Measurements from ENCODE around the gene SANBR. TPM values are rescaled to one million over a fixed set of nuclear protein-coding genes. Genes with fewer than 3 reads are reported as not detected.
A peak's percentile ranks its signal among the peaks of the same experiment; 100 is the strongest.

SANBR gene
- total and polyA plus RNA-seq, 2 of the 13 experiments (the other 11 are each of a cell fraction or from before 2014, with no cell fraction given), result 9.8 to 20.9 TPM

DNA sequence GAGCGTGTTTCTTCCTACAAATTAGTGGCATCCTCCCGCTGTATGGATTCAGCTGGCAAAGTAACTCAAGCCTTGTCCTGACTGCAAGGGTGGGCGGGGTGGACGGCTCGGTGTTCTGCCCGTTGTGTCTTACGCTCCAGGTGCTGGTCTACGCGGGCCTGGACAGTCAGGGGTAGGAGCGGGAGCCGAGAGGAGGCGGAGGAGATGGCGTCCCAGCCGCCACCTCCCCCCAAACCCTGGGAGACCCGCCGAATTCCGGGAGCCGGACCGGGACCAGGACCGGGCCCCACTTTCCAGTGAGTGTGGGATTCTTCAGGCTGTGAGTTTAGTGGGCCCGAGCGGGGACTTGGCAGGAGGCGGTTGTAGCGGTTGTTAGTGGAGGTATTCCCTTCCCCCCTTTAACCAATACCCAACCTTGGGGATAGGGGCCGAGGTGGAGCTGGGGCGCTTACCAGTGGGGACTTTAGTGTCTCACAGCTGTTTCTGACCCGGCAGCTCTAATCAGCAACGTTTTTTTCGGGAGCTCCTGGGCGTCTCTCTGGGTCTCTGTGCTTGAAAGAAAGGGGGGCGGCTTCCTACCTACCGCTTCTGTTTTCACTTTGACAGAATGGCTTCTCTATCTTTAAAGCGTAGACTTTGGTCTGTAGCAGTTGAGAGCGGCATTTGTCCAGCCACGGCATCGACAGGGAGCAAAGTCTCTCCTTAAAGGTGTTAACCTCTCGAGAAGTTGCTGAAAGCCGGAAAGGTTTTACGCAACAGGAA is 47.9 kb upstream of the SANBR start, which contains the start of the genes PEX13 and PUS10 (continued):
- no peak for TF ChIP-seq NONO (IDR thresholded peaks at IDR 0.05)
- TF ChIP-seq NONO (CRISPR knock-in tag; conservative IDR thresholded peaks at IDR 0.05), result no peak; the same call in none of the 2 replicates
- peak; percentile 71 for TF ChIP-seq ZNF792 (CRISPR knock-in tag; IDR thresholded peaks at IDR 0.05)
- TF ChIP-seq, protein P1, sequence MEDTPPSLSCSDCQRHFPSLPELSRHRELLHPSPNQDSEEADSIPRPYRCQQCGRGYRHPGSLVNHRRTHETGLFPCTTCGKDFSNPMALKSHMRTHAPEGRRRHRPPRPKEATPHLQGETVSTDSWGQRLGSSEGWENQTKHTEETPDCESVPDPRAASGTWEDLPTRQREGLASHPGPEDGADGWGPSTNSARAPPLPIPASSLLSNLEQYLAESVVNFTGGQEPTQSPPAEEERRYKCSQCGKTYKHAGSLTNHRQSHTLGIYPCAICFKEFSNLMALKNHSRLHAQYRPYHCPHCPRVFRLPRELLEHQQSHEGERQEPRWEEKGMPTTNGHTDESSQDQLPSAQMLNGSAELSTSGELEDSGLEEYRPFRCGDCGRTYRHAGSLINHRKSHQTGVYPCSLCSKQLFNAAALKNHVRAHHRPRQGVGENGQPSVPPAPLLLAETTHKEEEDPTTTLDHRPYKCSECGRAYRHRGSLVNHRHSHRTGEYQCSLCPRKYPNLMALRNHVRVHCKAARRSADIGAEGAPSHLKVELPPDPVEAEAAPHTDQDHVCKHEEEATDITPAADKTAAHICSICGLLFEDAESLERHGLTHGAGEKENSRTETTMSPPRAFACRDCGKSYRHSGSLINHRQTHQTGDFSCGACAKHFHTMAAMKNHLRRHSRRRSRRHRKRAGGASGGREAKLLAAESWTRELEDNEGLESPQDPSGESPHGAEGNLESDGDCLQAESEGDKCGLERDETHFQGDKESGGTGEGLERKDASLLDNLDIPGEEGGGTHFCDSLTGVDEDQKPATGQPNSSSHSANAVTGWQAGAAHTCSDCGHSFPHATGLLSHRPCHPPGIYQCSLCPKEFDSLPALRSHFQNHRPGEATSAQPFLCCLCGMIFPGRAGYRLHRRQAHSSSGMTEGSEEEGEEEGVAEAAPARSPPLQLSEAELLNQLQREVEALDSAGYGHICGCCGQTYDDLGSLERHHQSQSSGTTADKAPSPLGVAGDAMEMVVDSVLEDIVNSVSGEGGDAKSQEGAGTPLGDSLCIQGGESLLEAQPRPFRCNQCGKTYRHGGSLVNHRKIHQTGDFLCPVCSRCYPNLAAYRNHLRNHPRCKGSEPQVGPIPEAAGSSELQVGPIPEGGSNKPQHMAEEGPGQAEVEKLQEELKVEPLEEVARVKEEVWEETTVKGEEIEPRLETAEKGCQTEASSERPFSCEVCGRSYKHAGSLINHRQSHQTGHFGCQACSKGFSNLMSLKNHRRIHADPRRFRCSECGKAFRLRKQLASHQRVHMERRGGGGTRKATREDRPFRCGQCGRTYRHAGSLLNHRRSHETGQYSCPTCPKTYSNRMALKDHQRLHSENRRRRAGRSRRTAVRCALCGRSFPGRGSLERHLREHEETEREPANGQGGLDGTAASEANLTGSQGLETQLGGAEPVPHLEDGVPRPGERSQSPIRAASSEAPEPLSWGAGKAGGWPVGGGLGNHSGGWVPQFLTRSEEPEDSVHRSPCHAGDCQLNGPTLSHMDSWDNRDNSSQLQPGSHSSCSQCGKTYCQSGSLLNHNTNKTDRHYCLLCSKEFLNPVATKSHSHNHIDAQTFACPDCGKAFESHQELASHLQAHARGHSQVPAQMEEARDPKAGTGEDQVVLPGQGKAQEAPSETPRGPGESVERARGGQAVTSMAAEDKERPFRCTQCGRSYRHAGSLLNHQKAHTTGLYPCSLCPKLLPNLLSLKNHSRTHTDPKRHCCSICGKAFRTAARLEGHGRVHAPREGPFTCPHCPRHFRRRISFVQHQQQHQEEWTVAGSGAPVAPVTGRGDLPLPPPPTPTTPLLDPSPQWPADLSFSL (CRISPR knock-in tag; IDR thresholded peaks at IDR 0.05), result peak; percentile 15; the same call in 1 of the 2 replicates
- TF ChIP-seq FLYWCH1 (CRISPR knock-in tag; IDR thresholded peaks at IDR 0.05), result no peak
- peak; percentile 38 for TF ChIP-seq ZSCAN21 (CRISPR knock-in tag; IDR thresholded peaks at IDR 0.05; ENCODE audit: borderline replicate concordance)
- TF ChIP-seq GATAD1 (CRISPR knock-in tag; IDR thresholded peaks at IDR 0.05), result peak; percentile 65; the same call in 1 of the 2 replicates
- TF ChIP-seq, protein P2, sequence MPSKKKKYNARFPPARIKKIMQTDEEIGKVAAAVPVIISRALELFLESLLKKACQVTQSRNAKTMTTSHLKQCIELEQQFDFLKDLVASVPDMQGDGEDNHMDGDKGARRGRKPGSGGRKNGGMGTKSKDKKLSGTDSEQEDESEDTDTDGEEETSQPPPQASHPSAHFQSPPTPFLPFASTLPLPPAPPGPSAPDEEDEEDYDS (CRISPR knock-in tag; IDR thresholded peaks at IDR 0.05), result no peak; the same call in 1 of the 2 replicates
- TF ChIP-seq, protein P3, sequence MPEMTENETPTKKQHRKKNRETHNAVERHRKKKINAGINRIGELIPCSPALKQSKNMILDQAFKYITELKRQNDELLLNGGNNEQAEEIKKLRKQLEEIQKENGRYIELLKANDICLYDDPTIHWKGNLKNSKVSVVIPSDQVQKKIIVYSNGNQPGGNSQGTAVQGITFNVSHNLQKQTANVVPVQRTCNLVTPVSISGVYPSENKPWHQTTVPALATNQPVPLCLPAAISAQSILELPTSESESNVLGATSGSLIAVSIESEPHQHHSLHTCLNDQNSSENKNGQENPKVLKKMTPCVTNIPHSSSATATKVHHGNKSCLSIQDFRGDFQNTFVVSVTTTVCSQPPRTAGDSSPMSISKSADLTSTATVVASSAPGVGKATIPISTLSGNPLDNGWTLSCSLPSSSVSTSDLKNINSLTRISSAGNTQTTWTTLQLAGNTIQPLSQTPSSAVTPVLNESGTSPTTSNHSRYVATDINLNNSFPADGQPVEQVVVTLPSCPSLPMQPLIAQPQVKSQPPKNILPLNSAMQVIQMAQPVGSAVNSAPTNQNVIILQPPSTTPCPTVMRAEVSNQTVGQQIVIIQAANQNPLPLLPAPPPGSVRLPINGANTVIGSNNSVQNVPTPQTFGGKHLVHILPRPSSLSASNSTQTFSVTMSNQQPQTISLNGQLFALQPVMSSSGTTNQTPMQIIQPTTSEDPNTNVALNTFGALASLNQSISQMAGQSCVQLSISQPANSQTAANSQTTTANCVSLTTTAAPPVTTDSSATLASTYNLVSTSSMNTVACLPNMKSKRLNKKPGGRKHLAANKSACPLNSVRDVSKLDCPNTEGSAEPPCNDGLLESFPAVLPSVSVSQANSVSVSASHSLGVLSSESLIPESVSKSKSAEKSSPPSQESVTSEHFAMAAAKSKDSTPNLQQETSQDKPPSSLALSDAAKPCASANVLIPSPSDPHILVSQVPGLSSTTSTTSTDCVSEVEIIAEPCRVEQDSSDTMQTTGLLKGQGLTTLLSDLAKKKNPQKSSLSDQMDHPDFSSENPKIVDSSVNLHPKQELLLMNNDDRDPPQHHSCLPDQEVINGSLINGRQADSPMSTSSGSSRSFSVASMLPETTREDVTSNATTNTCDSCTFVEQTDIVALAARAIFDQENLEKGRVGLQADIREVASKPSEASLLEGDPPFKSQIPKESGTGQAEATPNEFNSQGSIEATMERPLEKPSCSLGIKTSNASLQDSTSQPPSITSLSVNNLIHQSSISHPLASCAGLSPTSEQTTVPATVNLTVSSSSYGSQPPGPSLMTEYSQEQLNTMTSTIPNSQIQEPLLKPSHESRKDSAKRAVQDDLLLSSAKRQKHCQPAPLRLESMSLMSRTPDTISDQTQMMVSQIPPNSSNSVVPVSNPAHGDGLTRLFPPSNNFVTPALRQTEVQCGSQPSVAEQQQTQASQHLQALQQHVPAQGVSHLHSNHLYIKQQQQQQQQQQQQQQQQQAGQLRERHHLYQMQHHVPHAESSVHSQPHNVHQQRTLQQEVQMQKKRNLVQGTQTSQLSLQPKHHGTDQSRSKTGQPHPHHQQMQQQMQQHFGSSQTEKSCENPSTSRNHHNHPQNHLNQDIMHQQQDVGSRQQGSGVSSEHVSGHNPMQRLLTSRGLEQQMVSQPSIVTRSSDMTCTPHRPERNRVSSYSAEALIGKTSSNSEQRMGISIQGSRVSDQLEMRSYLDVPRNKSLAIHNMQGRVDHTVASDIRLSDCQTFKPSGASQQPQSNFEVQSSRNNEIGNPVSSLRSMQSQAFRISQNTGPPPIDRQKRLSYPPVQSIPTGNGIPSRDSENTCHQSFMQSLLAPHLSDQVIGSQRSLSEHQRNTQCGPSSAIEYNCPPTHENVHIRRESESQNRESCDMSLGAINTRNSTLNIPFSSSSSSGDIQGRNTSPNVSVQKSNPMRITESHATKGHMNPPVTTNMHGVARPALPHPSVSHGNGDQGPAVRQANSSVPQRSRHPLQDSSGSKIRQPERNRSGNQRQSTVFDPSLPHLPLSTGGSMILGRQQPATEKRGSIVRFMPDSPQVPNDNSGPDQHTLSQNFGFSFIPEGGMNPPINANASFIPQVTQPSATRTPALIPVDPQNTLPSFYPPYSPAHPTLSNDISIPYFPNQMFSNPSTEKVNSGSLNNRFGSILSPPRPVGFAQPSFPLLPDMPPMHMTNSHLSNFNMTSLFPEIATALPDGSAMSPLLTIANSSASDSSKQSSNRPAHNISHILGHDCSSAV (CRISPR knock-in tag; IDR thresholded peaks at IDR 0.05; ENCODE audit: borderline replicate concordance), result no peak
- peak; percentile 85 for TF ChIP-seq FOSL2 (CRISPR knock-in tag; IDR thresholded peaks at IDR 0.05)
- no peak for TF ChIP-seq MAFG (CRISPR knock-in tag; IDR thresholded peaks at IDR 0.05)
- no peak; the same call in none of the 2 replicates for TF ChIP-seq ZNF274 (CRISPR knock-in tag; IDR thresholded peaks at IDR 0.05)
- TF ChIP-seq CENPX (CRISPR knock-in tag; IDR thresholded peaks at IDR 0.05), result no peak
- TF ChIP-seq TBL1XR1 (IDR thresholded peaks at IDR 0.05; ENCODE audit: borderline replicate concordance, low read length, partially characterized antibody), result peak; percentile 11
- TF ChIP-seq GTF3A (CRISPR knock-in tag; conservative IDR thresholded peaks at IDR 0.05), result 0 out of 2 replicates have a peak, but pooled peaks have one; percentile 10
